Measurements from ENCODE around the gene PHIP.

DNA sequence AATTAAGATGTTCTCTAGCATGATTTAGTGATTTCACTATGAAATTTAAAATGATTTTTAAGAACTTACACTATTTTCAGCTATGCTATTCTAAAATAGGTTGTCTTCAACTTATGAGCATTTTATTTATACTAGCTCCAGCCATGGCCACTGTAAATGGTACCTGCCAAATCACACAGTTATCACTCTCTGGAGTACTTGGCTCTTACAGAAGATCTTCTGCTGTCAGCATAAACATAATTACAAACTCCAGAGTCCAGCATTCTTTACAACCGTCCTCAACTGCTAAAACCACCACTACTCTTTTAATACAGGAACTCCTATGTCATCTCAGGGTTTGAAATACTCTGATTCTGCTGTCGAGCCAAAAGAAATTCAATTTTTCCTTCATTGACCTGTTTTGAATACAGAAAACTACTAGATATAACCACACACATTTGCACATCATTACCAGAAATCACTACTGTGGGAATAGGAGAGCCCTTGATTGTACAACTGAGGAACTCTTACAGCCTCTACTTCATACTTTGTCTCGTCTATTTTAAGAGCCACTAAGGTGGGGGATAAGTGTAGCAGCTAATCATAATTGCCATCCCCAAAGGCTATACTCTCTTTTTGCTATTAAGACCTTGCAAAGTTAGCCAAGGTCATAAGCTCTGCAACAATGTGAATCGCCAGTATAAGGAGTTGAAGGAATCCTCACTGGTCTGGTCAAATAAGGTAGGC is 93.7 kb downstream of the PHIP start:
- TF ChIP-seq EZH2 (optimal IDR thresholded peaks at IDR 0.05; ENCODE audit: low read depth, low read length) (no peak), EZH2phosphoT487 (IDR thresholded peaks at IDR 0.05; ENCODE audit: low read length) (no peak)
- TF ChIP-seq, protein P1, sequence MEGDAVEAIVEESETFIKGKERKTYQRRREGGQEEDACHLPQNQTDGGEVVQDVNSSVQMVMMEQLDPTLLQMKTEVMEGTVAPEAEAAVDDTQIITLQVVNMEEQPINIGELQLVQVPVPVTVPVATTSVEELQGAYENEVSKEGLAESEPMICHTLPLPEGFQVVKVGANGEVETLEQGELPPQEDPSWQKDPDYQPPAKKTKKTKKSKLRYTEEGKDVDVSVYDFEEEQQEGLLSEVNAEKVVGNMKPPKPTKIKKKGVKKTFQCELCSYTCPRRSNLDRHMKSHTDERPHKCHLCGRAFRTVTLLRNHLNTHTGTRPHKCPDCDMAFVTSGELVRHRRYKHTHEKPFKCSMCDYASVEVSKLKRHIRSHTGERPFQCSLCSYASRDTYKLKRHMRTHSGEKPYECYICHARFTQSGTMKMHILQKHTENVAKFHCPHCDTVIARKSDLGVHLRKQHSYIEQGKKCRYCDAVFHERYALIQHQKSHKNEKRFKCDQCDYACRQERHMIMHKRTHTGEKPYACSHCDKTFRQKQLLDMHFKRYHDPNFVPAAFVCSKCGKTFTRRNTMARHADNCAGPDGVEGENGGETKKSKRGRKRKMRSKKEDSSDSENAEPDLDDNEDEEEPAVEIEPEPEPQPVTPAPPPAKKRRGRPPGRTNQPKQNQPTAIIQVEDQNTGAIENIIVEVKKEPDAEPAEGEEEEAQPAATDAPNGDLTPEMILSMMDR (IDR thresholded peaks at IDR 0.05; ENCODE audit: low read length), result no peak
